Tibial artery (tissue), 4 donors: ENCODE data around the gene NUDT8.

ENCODE experiments used
- DNase-seq, 2 donors: peaks; one replicate each; pipeline ENCODE4 v3.0.0-alpha.2; 2019
- H3K27ac ChIP-seq, 2 donors: fragments of 200-600 bp; sonication (generic) in 1 of 2; 1 replicate in 1 of 2; 2 replicates in 1 of 2; pipeline ENCODE4 v1.5.1; 2018 to 2019; ENCODE audit warnings: mild to moderate bottlenecking in 1 of 2
- H3K27me3 ChIP-seq, 2 donors: fragments of 200-600 bp; sonication (generic) in 1 of 2; one replicate each; pipeline versions ENCODE4 v1.5.1 to v1.6.0; 2016 to 2019
- H3K36me3 ChIP-seq, 3 donors: fragments of 200-600 bp; sonication (generic) in 2 of 3; one replicate each; pipeline ENCODE4 v1.5.1; 2016 to 2019; ENCODE audit warnings: mild to moderate bottlenecking in 2 of 3
- H3K4me1 ChIP-seq, 4 donors: fragments of 200-600 bp; sonication (generic) in 2 of 4; 1 replicate in 3 of 4; 2 replicates in 1 of 4; pipeline ENCODE4 v1.5.1; 2016 to 2019
- H3K4me3 ChIP-seq, 2 donors: fragments of 200-600 bp; sonication (generic) in 1 of 2; 1 replicate in 1 of 2; 2 replicates in 1 of 2; pipeline ENCODE4 v1.5.1; 2018 to 2019; ENCODE audit warnings: mild to moderate bottlenecking in 2 of 2
- H3K9me3 ChIP-seq, 3 donors: fragments of 200-600 bp; sonication (generic) in 1 of 3; one replicate each; pipeline ENCODE4 v1.5.1; 2016 to 2019
- intact Hi-C: fragments of 100-400 bp; cut with DNase I; formaldehyde crosslinking; loops from one replicate; pipeline ENCODE4 v1.15.0; 2023; ENCODE audit warnings: low total_unique reads
- TF ChIP-seq, protein P1 (sequence below), 2 experiments: fragments of 200-600 bp in 1 of 2; fragments of 450-650 bp in 1 of 2; IDR thresholded peaks; one replicate each; pipeline ENCODE4 v1.5.1; 2017 to 2019; ENCODE audit warnings: antibody characterized with exemption in 2 of 2, mild to moderate bottlenecking in 1 of 2, moderate library complexity in 1 of 2

NUDT8 gene, protein sequence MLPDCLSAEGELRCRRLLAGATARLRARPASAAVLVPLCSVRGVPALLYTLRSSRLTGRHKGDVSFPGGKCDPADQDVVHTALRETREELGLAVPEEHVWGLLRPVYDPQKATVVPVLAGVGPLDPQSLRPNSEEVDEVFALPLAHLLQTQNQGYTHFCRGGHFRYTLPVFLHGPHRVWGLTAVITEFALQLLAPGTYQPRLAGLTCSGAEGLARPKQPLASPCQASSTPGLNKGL

DNA sequence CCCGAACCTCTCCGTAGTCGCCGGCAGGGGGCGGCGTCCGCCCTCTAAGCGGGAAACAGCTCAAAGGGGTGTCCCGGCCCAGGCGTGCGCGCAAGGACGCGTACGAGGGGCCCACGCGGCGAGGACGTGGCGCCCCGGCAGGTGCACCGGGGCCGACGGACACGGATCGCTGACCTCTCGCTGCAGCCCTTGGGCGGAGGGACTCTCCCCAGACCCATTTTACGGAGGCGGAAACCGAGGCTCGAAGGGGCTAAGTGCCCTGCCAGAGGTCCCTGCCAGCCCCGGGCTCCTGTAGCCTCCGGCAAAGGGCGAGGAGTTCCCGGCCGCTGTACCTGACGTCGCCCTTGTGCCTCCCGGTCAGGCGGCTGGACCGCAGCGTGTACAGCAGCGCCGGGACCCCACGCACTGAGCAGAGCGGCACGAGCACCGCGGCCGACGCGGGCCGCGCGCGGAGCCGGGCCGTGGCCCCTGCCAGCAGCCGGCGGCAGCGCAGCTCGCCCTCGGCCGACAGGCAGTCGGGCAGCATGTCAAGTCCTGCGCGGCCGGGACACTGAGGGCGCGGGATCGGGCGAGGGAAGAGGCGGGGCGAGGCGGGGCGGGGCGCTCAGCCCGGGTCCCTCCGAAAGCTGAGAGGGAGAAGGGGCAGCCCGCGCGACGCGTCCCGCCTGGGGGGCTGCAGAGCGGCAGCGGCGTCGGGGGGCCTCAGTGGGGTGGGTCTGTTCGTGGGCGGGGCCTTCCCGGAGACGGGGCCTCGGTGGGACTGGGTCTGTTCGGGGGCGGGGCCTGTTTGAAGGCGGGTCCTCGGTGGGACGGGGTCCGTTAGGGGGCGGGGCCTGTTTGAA is at the start of gene NUDT8:
Gene NUDT8, minus strand, starts transcription at position 552 of the 842 bp plus-strand sequence. Its CDS starts 26 bp downstream, at position 526.
- H3K4me1 ChIP-seq: peaks cover 6 to 29% (median 15%) of the 10 kb centered on the region in 4 donors
- no peaks in the 10 kb centered on the region for H3K9me3 ChIP-seq
- peaks cover 0 to 5% of the 10 kb centered on the region in 2 donors for H3K27me3 ChIP-seq
- TF ChIP-seq, protein P1, sequence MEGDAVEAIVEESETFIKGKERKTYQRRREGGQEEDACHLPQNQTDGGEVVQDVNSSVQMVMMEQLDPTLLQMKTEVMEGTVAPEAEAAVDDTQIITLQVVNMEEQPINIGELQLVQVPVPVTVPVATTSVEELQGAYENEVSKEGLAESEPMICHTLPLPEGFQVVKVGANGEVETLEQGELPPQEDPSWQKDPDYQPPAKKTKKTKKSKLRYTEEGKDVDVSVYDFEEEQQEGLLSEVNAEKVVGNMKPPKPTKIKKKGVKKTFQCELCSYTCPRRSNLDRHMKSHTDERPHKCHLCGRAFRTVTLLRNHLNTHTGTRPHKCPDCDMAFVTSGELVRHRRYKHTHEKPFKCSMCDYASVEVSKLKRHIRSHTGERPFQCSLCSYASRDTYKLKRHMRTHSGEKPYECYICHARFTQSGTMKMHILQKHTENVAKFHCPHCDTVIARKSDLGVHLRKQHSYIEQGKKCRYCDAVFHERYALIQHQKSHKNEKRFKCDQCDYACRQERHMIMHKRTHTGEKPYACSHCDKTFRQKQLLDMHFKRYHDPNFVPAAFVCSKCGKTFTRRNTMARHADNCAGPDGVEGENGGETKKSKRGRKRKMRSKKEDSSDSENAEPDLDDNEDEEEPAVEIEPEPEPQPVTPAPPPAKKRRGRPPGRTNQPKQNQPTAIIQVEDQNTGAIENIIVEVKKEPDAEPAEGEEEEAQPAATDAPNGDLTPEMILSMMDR (IDR thresholded peaks at IDR 0.05): peak; percentile 79 to 87
- peak within 1 kb of the TSS; percentile 92 to 93 for H3K27ac ChIP-seq
- peak; percentile 80 to 88 for DNase-seq
- intact Hi-C loops: no loop called here
- H3K4me3 ChIP-seq: peak within 1 kb of the TSS; percentile 59 to 83
- no peaks in the 10 kb centered on the region for H3K36me3 ChIP-seq

DNA sequence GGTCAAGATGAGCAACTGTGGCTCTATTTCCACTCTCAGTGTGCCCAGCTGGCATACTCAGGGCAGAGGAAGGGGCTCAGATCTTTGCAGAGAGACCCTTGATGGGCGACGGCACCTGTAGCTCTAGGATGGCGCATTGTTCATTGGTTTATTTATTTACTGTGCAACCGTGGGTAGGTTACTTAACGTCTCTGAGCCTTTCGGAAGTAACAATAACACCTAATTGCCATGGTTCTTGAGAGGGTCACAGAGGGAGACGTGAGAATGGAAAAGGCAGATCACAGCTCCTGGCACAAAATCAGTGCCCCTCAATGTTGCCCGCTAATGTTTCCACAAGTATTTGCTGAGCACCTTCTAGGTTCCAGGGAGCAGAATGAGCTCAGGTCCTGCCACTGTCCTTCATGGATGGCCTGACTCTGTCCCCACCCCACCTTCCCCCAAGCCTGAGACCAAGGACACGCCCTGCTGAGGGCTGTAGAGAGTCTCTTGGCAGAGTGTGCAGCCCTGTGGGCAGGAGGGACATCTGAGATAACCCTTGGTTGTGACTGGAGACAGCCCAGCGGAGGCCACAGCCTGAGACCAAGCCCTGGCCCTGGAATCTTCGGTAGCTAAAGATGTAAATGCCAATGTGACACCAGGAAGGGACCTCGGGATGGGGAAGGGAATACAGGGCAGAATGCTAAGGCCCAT is 45.5 kb upstream of the NUDT8 start:
- DNase-seq: no peak
- no peak overlapping the region for H3K27ac ChIP-seq

GRCh38 chr11:67674442-67674871 is 44.7 kb upstream of the NUDT8 start, which contains the start of gene ALDH3B2:
Gene ALDH3B2 (minus strand): TSS chr11:67674623. CDS start chr11:67666935, 7,688 bp downstream.
- Histone ChIP-seq H3K4me1 (no peaks in the 10 kb centered on the region), H3K9me3 (no peaks in the 10 kb centered on the region), H3K36me3 (no peaks in the 10 kb centered on the region), H3K27ac (no peak within 1 kb of the TSS), H3K4me3 (no peak within 1 kb of the TSS), H3K27me3 (peaks cover 0 to 42% of the 10 kb centered on the region in 2 donors)
- no peak for DNase-seq
- intact Hi-C loops: no loop called here
- TF ChIP-seq, protein P1 (IDR thresholded peaks at IDR 0.05): no peak

More for the DNA sequence above, 45.5 kb upstream of the NUDT8 start:
- H3K4me3 ChIP-seq: no peak overlapping the region
- peaks cover 0 to 42% of the 10 kb centered on the region in 2 donors for H3K27me3 ChIP-seq
- TF ChIP-seq, protein P1 (IDR thresholded peaks at IDR 0.05): no peak
- intact Hi-C loops: no loop called here
- no peaks in the 10 kb centered on the region for H3K9me3 ChIP-seq
- H3K4me1 ChIP-seq: no peaks in the 10 kb centered on the region
- no peaks in the 10 kb centered on the region for H3K36me3 ChIP-seq

DNA sequence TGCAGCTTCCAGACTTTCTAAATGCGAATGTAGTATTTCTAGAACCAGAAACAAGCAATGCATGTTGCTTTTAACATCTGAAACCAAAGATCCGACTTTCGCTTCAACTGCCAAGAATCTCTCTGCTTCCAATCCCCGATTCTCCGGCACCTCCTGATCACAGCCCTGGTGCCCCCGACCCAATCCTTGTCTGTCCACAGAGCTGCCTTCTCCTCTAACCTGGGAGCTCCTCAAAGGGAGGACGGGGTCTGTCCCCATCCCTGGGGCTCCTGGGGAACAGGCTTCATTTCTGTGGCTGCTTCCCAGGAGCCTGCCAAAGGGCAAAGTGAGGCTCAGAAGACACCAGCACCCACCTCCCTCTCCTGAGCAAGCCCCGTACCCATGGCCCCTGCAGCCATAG is 44.2 kb upstream of the NUDT8 start:
- H3K27ac ChIP-seq: no peak overlapping the region
- H3K4me3 ChIP-seq: no peak overlapping the region

DNA sequence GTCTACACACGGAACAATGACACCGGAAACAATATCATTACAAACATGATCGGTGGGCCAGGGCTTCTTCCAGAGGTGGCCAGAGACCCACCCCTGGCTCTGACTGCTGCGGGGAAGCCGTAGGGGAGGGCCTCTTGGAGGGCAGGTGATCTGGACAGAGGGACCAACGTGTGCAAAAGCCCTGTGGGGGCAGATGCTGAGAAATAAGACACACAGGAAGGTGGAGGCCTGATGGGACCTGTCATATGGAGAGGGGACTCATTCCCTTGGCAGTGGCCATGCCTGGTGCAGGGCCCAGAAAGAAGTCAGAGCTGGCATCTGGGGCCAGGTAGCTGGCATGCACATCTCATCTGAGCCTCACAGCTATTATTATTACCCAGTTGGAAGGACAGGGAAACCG is 43.6 kb upstream of the NUDT8 start:
- DNase-seq: no peak
- Histone ChIP-seq H3K4me3 (no peak overlapping the region), H3K4me1 (no peaks in the 10 kb centered on the region), H3K36me3 (no peaks in the 10 kb centered on the region), H3K9me3 (no peaks in the 10 kb centered on the region), H3K27me3 (peaks cover 0 to 42% of the 10 kb centered on the region in 2 donors), H3K27ac (no peak overlapping the region)
- TF ChIP-seq, protein P1 (IDR thresholded peaks at IDR 0.05): no peak
- intact Hi-C loops: no loop called here

More for the DNA sequence above, 44.2 kb upstream of the NUDT8 start:
- no peaks in the 10 kb centered on the region for H3K36me3 ChIP-seq
- no peak for DNase-seq
- intact Hi-C loops: no loop called here
- TF ChIP-seq, protein P1 (IDR thresholded peaks at IDR 0.05): no peak
- peaks cover 0 to 42% of the 10 kb centered on the region in 2 donors for H3K27me3 ChIP-seq
- no peaks in the 10 kb centered on the region for H3K9me3 ChIP-seq
- H3K4me1 ChIP-seq: no peaks in the 10 kb centered on the region
